Left lobe of liver (tissue), 2 donors: ENCODE results near the gene CORO2B. TPM values are rescaled to one million over a fixed set of nuclear protein-coding genes. Genes with fewer than 3 reads are reported as not detected.

Experiments used
- ATAC-seq: fragments of 200-7000 bp; cut with Tn5 transposase; one replicate; pipeline ENCODE4 v1.9.1; 2020; ENCODE audit warnings: mild to moderate bottlenecking, moderate library complexity
- DNase-seq: peaks from one replicate; pipeline ENCODE4 v3.0.0-alpha.2; 2020; ENCODE audit warnings: low spot score
- total RNA-seq: library from RNA; stranded (reverse); gene quantifications from one replicate; pipeline ENCODE4 v1.2.1, GENCODE V29; 2021
- donor health status: DM: no; HTN: no; CAD: no; lungs with moderate emphysema.
- donor health status: DM: no; HTN: yes; CAD: no.

The CORO2B gene
- total RNA-seq, 1 donor from 2014 or later: 0.35 TPM

GRCh38 chr15:68623301-68623892 is 44.6 kb downstream of the CORO2B start:
- ATAC-seq: no peak

GRCh38 chr15:68625853-68626252 is 47.1 kb downstream of the CORO2B start:
- no peak for ATAC-seq
- no peak for DNase-seq

More at GRCh38 chr15:68623301-68623892, 44.6 kb downstream of the CORO2B start:
- DNase-seq: no peak

- no peak for DNase-seq
- no peak for ATAC-seq
Observed at GRCh38 chr15:68626283-68626682, 47.5 kb downstream of the CORO2B start.

DNA sequence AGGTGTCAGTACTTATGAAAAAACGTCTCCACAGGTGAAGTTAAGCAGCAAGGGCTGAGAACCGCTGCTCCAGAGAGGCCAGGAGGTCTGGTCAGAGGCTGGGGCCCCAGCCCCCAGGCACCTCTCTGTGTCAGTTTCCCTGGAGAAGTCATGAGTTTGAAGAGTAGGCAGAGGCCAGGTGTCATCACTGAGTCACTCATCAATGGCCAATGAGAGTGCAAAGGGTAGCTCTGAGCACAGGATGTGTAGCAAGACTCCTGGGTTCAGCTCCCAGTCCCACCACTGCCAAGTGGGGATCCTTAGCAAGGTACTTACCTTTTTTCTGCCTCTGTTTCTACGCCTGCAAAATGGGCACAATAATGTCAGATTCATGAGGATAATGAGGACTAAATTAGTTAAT is 47.9 kb downstream of the CORO2B start:
- ATAC-seq: no peak
- DNase-seq: no peak

GRCh38 chr15:68627476-68627875 is 48.7 kb downstream of the CORO2B start:
- no peak for ATAC-seq

DNA sequence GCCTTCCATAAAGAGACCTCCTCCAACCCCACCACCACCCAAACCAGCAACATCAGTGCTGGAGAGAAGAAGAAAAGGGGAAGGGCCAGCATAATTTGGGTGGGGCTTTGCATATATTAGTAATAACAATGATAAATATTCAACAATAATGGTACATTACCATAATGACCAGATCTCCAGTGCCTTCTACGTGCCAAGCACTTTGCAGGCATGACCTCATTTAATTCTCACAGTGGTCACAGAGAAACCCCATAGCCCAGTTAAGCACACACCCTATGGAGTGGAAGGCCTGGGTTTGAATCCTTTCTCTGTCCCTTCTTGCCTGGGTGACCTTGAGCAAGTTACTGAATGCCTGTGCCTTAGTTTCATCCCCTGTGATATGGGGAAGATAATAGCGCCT is 49.2 kb downstream of the CORO2B start:
- DNase-seq (no peak), ATAC-seq (no peak)

More at GRCh38 chr15:68627476-68627875, 48.7 kb downstream of the CORO2B start:
- DNase-seq: no peak

DNA sequence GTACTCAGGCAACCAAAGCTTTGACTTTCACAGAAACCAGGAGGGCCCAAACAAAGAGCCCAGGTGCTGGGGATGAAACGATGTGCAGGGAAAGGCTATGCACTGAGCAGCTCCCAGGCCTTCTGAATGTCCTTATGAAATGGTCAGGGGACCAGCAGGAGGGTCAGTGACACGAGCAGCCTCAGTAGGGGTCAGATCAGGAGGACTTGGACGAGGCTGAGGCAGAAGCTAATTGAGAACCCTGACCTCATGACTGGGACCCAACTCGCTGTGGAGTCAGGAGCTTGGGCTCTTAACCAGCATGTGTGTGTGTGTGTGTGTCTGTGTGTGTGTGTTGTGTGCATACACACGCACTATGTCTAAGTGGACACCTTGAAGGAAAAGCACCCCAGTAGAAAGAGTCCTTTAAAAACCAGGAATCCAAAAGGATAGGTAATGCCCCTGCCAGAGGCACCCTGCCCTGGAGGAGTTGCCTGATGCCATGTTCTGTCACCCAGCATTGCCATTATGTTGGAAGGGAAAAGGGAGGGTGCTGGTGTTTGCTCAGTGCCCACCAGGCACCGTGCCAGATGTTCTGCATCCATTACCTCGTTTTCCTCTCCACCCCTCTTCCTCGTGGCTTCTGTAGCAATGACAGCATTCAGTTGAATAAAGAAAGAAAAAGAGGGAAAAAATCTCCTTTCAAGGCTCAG is 50.9 kb downstream of the CORO2B start:
- ATAC-seq (peak; percentile 30), DNase-seq (no peak)

DNA sequence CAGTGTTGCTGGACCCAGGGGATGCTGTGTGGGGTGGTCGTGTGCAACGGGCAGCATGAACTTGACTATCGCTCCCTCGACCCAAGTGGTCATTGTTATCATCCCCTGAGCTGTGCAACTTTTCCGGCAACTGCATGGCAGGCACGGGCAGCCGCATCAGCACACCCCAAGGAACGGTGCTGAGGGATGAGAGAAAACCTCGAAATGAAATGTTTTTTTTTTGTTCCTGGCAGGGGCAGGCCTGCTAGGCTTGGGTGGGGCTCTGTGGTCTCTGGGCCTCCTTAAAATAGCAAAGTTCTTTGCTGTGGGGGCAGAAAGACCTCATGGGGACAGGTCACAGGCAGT is 51.4 kb downstream of the CORO2B start:
- ATAC-seq (no peak), DNase-seq (no peak)

- ATAC-seq: no peak
Observed at GRCh38 chr15:68630836-68631235, 52.0 kb downstream of the CORO2B start.

GRCh38 chr15:68631601-68632051 is 52.8 kb downstream of the CORO2B start:
- DNase-seq (no peak), ATAC-seq (no peak)

More at GRCh38 chr15:68630836-68631235, 52.0 kb downstream of the CORO2B start:
- DNase-seq: no peak

- ATAC-seq: no peak
Observed at GRCh38 chr15:68632101-68632500, 53.3 kb downstream of the CORO2B start.

GRCh38 chr15:68633231-68634121 is 54.7 kb downstream of the CORO2B start:
- ATAC-seq: no peak
- DNase-seq: no peak

More at GRCh38 chr15:68632101-68632500, 53.3 kb downstream of the CORO2B start:
- DNase-seq: no peak

DNA sequence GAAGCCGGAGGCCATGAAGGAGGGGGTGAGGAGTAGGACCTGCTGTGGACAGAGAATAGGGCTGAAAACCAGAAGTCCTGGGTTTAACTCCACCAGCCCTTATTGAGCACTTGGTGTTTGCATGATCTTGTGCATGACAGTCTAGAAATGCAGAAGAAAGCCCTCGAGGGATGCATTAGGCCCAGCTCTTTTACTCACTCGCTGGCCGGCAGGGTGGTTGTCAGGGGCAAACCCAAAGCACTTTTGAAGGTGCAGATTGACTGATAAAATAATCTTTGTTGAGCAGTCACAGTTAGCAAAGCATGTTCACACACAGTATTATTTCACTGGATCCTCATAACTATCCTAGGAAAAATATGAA is 55.3 kb downstream of the CORO2B start:
- ATAC-seq: no peak
- no peak for DNase-seq

DNA sequence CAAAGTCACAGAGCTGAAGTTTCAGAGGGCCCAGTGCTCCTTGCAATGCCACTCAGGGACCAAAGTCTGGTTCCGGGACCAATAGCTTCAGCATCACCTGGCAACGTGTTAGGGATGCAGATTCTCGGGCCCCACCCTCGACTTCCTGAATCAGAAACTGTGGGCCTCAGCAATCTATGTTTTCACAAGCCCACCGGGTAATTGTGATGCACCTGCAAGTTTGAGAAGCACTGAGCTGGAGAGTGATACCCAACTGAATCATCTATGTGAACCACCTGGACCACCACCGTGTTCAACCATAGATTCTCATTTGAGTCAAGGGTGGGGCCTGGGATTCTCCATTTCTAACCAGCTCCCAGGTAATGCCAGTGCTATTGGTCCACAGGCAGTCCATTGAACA is 55.7 kb downstream of the CORO2B start:
- no peak for DNase-seq
- ATAC-seq: no peak

- ATAC-seq (no peak), DNase-seq (no peak)
Observed at GRCh38 chr15:68635141-68635540, 56.3 kb downstream of the CORO2B start.

GRCh38 chr15:68636256-68636655 is 57.5 kb downstream of the CORO2B start:
- DNase-seq (no peak), ATAC-seq (no peak)

DNA sequence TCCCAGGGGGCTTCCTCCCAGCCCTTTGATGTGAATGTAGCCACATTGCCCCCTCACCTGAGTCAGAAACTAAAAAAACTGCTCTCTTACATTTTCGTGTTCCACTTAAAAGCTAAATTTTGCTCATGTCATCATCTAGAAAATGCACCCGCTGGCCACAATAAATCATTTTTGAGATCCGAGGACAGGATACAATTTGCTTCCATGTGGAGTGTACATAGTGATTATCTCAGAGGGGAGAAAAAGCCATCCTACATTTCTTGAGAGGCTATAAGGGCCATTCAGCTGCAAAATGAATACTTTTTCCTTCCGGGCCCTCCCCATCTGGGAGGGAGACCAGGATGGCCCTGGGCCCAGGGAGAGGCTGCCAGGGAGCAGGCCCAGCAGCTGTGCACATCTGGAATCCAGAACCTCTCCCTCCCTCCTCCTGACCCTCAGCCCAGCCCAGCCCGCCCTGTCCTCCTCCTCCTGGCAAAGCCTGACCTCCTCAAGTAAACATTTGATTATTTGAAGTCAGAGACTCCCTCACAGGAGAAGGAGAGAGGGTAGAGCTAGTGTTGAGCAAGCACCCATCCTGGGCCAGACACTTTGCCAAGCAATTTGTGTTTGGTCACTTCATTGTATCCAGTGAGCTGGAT is 59.1 kb downstream of the CORO2B start:
- DNase-seq (no peak), ATAC-seq (peak; percentile 28)

DNA sequence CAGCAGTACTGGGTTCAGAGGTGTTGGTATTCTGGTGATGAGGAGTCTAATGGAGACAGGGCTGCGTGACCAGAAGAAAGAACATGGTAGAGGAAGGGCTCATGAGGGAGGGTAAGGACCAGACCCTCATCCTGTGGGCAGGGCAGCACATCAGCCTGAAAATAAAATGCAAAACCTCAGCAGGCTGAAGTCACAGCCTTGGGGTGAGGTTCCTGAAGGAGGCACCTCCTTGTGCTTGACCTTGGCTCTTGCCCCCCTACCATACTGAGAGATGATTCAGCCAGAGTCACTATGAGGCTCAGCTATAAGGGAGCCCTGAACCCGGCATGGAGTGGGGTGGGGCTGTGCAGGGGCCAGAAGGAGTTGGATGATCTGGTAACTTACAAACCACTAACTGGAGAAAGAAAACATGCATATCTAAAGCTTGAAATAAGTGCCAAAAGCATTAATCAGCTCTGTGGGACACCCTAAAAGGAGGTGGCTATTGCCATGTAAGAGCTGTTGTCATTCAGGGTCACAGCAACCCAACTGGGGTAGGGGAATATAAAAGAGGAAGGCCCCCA is 60.2 kb downstream of the CORO2B start:
- DNase-seq (no peak), ATAC-seq (no peak)

DNA sequence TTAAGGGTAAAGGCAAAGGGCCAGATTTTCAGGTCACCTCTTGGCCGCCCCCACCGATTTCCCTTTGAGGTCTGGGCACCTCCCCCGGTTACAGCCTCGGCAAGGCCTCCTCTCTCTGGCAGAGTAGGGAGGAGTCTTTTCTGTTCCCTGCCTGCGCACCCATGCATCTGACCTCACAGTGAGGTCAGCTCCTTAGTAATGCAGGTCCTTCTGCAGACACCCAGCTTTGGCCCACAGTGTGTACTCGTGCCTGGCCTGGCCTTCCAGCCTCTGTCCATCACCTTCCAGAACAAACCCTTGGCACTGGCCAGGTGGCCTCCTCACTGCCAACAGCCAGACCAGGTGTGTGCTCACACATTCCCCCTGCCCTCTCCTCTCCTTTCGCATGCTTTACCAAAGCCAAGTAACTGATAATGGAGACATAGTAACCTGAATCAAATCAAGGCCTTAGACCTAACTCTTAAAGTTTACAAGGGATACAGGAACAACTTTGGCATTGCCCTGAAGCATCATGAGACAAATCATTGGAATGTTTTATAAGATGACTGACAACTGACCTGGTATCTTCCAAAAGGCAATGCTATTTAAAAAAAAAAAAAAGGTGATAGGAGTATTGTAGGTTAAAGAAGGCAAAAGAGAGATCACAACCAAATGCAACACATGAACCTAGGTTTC is 61.3 kb downstream of the CORO2B start:
- ATAC-seq: no peak
- no peak for DNase-seq

DNA sequence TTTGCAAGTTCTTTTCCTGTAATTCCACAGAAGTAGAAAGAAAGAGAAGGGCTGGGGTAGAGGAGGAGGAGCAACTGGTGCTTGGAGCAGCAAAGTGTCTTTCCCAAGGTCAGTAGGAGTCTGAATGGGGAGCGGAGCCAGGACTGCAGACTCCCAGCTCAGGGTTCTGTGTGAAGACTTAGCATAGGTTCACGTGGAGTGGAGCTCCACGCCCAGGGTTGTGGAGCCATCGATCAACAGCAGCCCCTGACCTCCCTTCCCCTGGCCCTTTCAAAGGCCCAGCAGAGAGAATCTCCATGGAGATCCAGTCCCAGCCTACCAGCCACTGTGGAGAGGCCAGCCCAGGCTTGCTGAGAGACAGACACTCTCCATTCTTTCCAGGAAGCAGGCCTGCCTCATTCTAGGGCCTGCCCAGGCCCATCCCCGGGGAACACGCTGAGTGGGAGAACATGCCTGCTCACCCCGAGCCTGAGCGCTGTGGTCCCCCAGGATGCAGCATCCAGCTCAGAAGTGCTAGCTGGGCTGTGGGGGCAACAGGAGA is 62.1 kb downstream of the CORO2B start:
- DNase-seq (no peak), ATAC-seq (no peak)
